ENCODE data around the gene INTS2.

Gene INTS2

DNA sequence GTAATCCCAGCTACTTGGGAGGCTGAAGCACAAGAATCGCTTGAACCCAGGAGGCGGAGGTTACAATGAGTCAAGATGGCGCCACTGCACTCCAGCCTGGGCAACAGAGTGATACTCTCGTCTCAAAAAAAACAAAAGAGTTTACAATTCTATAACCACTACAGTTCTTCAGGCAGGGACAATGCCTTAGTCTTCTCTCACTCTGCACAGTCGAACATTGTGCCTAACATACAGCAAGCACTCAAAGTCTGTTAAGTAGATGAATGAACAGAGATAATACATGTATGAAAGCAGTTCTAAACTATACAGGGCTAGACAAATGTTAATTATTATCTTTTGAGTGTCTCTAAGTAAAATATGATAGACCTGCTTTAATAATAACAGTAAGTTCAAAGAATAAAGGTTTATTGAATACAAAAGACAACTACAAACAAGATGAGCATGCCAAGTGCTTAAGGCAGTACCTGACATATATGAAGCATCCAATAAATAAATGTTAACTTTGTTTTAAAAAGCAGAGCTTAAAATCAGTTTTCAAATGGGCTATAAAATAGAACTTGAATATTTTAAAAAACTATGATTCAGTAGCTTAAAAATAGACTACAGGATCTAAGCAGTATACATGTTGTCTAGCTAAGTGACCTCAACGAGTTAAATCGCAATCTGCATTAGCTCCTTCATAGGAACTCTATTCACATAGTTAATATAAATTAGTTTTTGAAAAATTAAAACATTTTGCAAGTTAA is 19.3 kb downstream of the INTS2 start (continued):
- no peak for TF ChIP-seq TSHZ2 (CRISPR knock-in tag; IDR thresholded peaks at IDR 0.05)
- TF ChIP-seq ZNF565 (CRISPR knock-in tag; conservative IDR thresholded peaks at IDR 0.05; ENCODE audit: low read depth) = no peak

DNA sequence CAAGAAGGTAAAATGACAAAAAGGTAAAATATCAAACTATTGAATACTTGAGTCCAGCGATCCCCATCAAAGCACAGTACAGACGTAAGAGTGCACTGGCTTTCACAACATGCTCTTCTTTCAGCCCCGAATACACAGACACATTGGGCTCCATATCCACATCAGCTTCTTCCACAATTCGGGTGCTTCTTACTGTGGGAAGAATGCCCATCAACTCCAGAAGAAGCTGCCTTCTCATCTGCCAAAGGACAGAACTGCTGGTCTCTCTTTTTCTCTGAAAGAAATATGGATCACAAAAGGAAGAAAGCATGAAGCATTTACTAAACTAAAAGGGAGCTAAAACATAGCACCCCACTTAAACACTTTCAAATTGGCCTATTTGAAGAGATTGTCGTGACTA is 20.4 kb downstream of the INTS2 start:
- ATAC-seq = no peak
- no peak for TF ChIP-seq TCF4 (CRISPR knock-in tag; IDR thresholded peaks at IDR 0.05; ENCODE audit: borderline replicate concordance)
- TF ChIP-seq ZNF70 (CRISPR knock-in tag; IDR thresholded peaks at IDR 0.05) = no peak
- TF ChIP-seq SNAI2 (CRISPR knock-in tag; IDR thresholded peaks at IDR 0.05) = no peak
- TF ChIP-seq PPARA (CRISPR knock-in tag; IDR thresholded peaks at IDR 0.05; ENCODE audit: borderline replicate concordance) = no peak
- TF ChIP-seq ISL1 (CRISPR knock-in tag; IDR thresholded peaks at IDR 0.05) = no peak
- no peak for TF ChIP-seq RARB (CRISPR knock-in tag; IDR thresholded peaks at IDR 0.05)
- TF ChIP-seq GLIS3 (CRISPR knock-in tag; IDR thresholded peaks at IDR 0.05) = no peak
- no peak for TF ChIP-seq ZFP30 (CRISPR knock-in tag; IDR thresholded peaks at IDR 0.05)
- TF ChIP-seq ESRRG (CRISPR knock-in tag; IDR thresholded peaks at IDR 0.05) = no peak
- TF ChIP-seq CSDC2 (CRISPR knock-in tag; IDR thresholded peaks at IDR 0.05) = no peak

GRCh38 chr17:61904094-61904710 is 23.6 kb downstream of the INTS2 start:
- no peak for ATAC-seq
- no peak for TF ChIP-seq PATZ1 (CRISPR knock-in tag; IDR thresholded peaks at IDR 0.05; ENCODE audit: borderline replicate concordance)
- no peak for TF ChIP-seq TCF4 (CRISPR knock-in tag; IDR thresholded peaks at IDR 0.05; ENCODE audit: borderline replicate concordance)
- no peak for TF ChIP-seq CSDC2 (CRISPR knock-in tag; IDR thresholded peaks at IDR 0.05)
- TF ChIP-seq BACH2 (CRISPR knock-in tag; IDR thresholded peaks at IDR 0.05; ENCODE audit: borderline replicate concordance) = no peak
- TF ChIP-seq, protein P1, sequence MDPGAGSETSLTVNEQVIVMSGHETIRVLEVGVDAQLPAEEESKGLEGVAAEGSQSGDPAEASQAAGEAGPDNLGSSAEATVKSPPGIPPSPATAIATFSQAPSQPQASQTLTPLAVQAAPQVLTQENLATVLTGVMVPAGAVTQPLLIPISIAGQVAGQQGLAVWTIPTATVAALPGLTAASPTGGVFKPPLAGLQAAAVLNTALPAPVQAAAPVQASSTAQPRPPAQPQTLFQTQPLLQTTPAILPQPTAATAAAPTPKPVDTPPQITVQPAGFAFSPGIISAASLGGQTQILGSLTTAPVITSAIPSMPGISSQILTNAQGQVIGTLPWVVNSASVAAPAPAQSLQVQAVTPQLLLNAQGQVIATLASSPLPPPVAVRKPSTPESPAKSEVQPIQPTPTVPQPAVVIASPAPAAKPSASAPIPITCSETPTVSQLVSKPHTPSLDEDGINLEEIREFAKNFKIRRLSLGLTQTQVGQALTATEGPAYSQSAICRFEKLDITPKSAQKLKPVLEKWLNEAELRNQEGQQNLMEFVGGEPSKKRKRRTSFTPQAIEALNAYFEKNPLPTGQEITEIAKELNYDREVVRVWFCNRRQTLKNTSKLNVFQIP (CRISPR knock-in tag; IDR thresholded peaks at IDR 0.05; ENCODE audit: borderline replicate concordance, low read depth) = no peak
- no peak for TF ChIP-seq ESRRG (CRISPR knock-in tag; IDR thresholded peaks at IDR 0.05)
- no peak for TF ChIP-seq ISL1 (CRISPR knock-in tag; IDR thresholded peaks at IDR 0.05)
- no peak for TF ChIP-seq ARNTL (CRISPR knock-in tag; IDR thresholded peaks at IDR 0.05; ENCODE audit: borderline replicate concordance, low read depth)
- TF ChIP-seq, protein P2, sequence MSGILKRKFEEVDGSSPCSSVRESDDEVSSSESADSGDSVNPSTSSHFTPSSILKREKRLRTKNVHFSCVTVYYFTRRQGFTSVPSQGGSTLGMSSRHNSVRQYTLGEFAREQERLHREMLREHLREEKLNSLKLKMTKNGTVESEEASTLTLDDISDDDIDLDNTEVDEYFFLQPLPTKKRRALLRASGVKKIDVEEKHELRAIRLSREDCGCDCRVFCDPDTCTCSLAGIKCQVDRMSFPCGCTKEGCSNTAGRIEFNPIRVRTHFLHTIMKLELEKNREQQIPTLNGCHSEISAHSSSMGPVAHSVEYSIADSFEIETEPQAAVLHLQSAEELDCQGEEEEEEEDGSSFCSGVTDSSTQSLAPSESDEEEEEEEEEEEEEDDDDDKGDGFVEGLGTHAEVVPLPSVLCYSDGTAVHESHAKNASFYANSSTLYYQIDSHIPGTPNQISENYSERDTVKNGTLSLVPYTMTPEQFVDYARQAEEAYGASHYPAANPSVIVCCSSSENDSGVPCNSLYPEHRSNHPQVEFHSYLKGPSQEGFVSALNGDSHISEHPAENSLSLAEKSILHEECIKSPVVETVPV (CRISPR knock-in tag; IDR thresholded peaks at IDR 0.05) = no peak
- no peak for TF ChIP-seq ZNF70 (CRISPR knock-in tag; IDR thresholded peaks at IDR 0.05)
- TF ChIP-seq TOX (CRISPR knock-in tag; IDR thresholded peaks at IDR 0.05; ENCODE audit: borderline replicate concordance) = no peak
- TF ChIP-seq ZNF8 (CRISPR knock-in tag; IDR thresholded peaks at IDR 0.05) = no peak
- TF ChIP-seq OSR1 (CRISPR knock-in tag; IDR thresholded peaks at IDR 0.05) = no peak
- no peak for TF ChIP-seq PPARA (CRISPR knock-in tag; IDR thresholded peaks at IDR 0.05; ENCODE audit: borderline replicate concordance)
- TF ChIP-seq RARB (CRISPR knock-in tag; IDR thresholded peaks at IDR 0.05) = no peak
- TF ChIP-seq SNAI2 (CRISPR knock-in tag; IDR thresholded peaks at IDR 0.05) = no peak
